Neutrophil (primary cell): ENCODE measurements around the gene SLC5A8.
"Not testable (repeated sequence)": the region's sequence is repeated elsewhere in the genome, so short reads cannot be mapped to it uniquely, and the experiment has no call there.

Experiments used
- H3K27ac ChIP-seq: fragments of 200-600 bp; sonication (generic); 2 replicates; pipeline ENCODE4 v1.5.1; 2016; ENCODE audit warnings: mild to moderate bottlenecking, moderate library complexity
- H3K27me3 ChIP-seq: fragments of 200-600 bp; sonication (generic); 2 replicates; pipeline ENCODE4 v1.6.0; 2016; ENCODE audit warnings: mild to moderate bottlenecking
- H3K36me3 ChIP-seq: fragments of 200-600 bp; sonication (generic); 2 replicates; pipeline ENCODE4 v1.5.1; 2017
- H3K4me1 ChIP-seq, 2 experiments: fragments of 200-600 bp in 1 of 2; sonication (generic) in 1 of 2; 1 replicate in 1 of 2; 2 replicates in 1 of 2; pipeline versions ENCODE4 v1.5.1 to v1.6.1; 2013 to 2016; ENCODE audit warnings: low read depth in 1 of 2, low read length in 1 of 2, mild to moderate bottlenecking in 1 of 2, moderate library complexity in 1 of 2; ENCODE audit not compliant: control insufficient read depth in 1 of 2, insufficient read depth in 1 of 2
- H3K4me3 ChIP-seq, 2 experiments: fragments of 200-600 bp in 1 of 2; sonication (generic) in 1 of 2; 1 replicate in 1 of 2; 2 replicates in 1 of 2; pipeline ENCODE4 v1.5.1; 2013 to 2016; ENCODE audit warnings: low read depth in 1 of 2, low read length in 1 of 2, mild to moderate bottlenecking in 1 of 2, moderate library complexity in 1 of 2
- H3K9me3 ChIP-seq: fragments of 200-600 bp; sonication (generic); 2 replicates; pipeline ENCODE4 v1.5.1; 2016
- TF ChIP-seq, protein P1 (sequence below): fragments of 200-600 bp; sonication (generic); IDR thresholded peaks from 2 replicates; pipeline ENCODE4 v1.5.1; 2016; ENCODE audit warnings: antibody characterized with exemption

Gene SLC5A8

DNA sequence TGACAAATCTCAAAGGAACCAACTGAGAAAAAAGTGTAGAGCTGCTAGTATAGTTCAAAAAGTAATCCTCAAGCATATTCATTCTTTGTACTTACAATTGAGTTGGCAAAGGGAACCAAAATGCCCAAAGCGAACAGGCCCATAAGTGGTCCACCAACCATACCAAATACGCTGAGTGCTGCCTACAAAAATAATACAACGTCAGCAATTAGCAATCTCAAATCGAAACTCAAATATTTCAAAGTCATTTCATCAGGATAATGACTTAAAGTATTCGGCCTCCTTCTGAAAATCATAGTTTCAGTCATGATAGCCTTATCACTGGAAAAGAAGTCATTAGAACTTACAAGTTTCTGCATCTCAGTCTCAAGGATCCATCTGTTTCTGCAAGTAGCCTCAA is 42.0 kb downstream of the SLC5A8 start:
- TF ChIP-seq, protein P1, sequence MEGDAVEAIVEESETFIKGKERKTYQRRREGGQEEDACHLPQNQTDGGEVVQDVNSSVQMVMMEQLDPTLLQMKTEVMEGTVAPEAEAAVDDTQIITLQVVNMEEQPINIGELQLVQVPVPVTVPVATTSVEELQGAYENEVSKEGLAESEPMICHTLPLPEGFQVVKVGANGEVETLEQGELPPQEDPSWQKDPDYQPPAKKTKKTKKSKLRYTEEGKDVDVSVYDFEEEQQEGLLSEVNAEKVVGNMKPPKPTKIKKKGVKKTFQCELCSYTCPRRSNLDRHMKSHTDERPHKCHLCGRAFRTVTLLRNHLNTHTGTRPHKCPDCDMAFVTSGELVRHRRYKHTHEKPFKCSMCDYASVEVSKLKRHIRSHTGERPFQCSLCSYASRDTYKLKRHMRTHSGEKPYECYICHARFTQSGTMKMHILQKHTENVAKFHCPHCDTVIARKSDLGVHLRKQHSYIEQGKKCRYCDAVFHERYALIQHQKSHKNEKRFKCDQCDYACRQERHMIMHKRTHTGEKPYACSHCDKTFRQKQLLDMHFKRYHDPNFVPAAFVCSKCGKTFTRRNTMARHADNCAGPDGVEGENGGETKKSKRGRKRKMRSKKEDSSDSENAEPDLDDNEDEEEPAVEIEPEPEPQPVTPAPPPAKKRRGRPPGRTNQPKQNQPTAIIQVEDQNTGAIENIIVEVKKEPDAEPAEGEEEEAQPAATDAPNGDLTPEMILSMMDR, result no peak
- no peaks in the 10 kb centered on the region for H3K36me3 ChIP-seq
- H3K9me3 ChIP-seq, result no peaks in the 10 kb centered on the region
- H3K27ac ChIP-seq, result no peak overlapping the region
- no peaks in the 10 kb centered on the region for H3K4me1 ChIP-seq
- no peaks in the 10 kb centered on the region for H3K27me3 ChIP-seq
- no peak overlapping the region for H3K4me3 ChIP-seq

DNA sequence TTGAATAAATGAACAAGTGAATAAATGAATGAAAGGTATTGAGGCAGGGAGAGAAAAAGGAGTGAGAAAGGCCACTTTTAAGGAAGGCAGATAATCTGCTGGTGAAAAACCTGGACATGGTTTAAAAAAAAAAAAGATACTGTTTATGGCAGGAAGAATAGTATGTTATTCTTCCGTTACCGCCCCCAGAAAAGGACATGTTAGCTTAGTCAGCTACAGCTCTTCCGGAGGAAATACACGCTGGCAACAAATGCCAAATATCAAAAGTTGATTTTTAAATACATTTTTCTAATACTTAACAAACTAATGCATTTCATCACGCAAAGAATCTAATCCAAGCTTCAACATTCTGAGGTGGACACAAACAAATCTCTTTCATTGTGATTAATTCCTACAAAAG is 43.2 kb downstream of the SLC5A8 start:
- TF ChIP-seq, protein P1, result no peak
- Histone ChIP-seq H3K4me1 (no peaks in the 10 kb centered on the region), H3K27me3 (no peaks in the 10 kb centered on the region), H3K36me3 (no peaks in the 10 kb centered on the region), H3K9me3 (no peaks in the 10 kb centered on the region), H3K4me3 (no peak overlapping the region), H3K27ac (no peak overlapping the region)

DNA sequence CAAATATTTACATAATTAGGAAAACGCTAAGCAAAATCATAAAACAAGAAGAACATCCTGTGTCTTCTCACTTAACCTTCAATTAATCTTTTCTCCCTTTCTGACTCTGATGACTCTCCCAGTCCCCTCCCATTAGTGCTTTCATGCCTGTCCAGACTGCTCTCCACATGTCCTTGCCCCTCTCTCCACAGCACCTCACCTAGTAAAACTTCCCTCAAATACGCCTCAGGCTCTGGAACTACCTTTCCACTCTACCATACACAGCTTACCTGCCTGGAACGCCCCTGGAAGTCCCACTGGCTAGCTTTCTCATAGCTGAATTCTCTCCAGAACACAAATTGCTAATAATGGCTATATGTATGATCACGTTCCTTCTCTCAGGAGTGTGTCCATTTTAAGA is 44.7 kb downstream of the SLC5A8 start:
- Histone ChIP-seq H3K27me3 (no peaks in the 10 kb centered on the region), H3K4me1 (no peaks in the 10 kb centered on the region), H3K36me3 (no peaks in the 10 kb centered on the region), H3K4me3 (no peak overlapping the region), H3K9me3 (no peaks in the 10 kb centered on the region), H3K27ac (no peak overlapping the region)
- TF ChIP-seq, protein P1, result no peak

DNA sequence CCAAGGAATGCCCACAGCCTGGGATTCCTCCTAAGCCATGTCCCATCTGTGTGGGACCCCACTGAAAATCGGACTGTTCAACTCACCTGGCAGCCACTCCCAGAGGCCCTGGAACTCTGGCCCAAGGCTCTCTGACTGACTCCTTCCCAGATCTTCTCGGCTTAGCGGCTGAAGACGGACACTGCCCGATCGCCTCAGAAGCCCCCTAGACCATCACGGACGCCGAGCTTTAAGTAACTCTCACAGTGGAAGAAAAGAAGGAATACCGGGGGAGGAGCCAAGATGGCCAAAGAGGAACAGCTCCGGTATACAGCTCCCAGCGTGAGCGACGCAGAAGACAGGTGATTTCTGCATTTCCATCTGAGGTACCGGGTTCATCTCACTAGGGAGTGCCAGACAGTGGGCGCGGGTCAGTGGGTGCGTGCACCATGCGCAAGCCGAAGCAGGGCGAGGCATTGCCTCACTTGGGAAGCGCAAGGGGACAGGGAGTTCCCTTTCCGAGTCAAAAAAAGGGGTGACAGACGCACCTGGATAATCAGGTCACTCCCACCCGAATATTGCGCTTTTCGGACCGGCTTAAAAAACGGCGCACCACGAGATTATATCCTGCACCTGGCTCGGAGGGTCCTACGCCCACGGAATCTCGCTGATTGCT is 64.1 kb downstream of the SLC5A8 start:
- H3K27me3 ChIP-seq, H3K4me3 ChIP-seq, H3K27ac ChIP-seq, H3K4me1 ChIP-seq, H3K36me3 ChIP-seq, H3K9me3 ChIP-seq: not testable (repeated sequence)

GRCh38 chr12:101127521-101128219 is 82.4 kb downstream of the SLC5A8 start:
- H3K9me3 ChIP-seq, result no peaks in the 10 kb centered on the region
- no peak overlapping the region for H3K4me3 ChIP-seq
- H3K36me3 ChIP-seq, result no peaks in the 10 kb centered on the region
- TF ChIP-seq, protein P1, result no peak
- H3K27me3 ChIP-seq, result no peaks in the 10 kb centered on the region
- no peaks in the 10 kb centered on the region for H3K4me1 ChIP-seq
- no peak overlapping the region for H3K27ac ChIP-seq

DNA sequence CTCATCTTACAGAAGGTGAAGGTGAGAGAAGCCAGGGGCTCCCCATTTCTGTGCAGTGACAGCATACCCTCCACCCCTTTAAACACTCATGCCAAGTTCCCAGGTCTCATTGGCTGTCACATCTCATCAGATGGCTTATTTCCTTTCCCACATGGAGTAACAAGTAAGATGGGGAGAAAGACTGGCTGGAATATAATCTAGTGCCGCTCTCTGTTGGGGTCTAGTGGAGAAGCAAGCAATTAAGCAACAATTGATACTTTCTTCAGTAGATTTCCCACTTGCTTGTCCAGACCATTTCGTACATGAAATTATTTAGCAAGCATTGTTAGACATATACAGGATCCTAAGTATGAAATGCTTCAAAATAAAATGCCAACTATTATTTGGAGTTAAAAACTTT is 92.2 kb downstream of the SLC5A8 start:
- Histone ChIP-seq H3K27me3 (no peaks in the 10 kb centered on the region), H3K36me3 (no peaks in the 10 kb centered on the region), H3K9me3 (no peaks in the 10 kb centered on the region), H3K4me1 (no peaks in the 10 kb centered on the region), H3K4me3 (no peak overlapping the region), H3K27ac (no peak overlapping the region)
- TF ChIP-seq, protein P1, result no peak
